Mesenchymal stem cell (in vitro differentiated cells and primary cell): ENCODE data around the gene TRPM7.

Source experiments
- DNase-seq: peaks from one replicate; pipeline ENCODE4 v3.0.0-alpha.2; 2013
- H2AFZ ChIP-seq: one replicate; pipeline ENCODE4 v1.6.1; 2013; ENCODE audit warnings: low read depth, mild to moderate bottlenecking, control low read depth, inconsistent platforms, low read length, moderate library complexity
- H2AK5ac ChIP-seq: 2 replicates; pipeline ENCODE4 v1.6.1; 2013; ENCODE audit warnings: low read length, moderate library complexity, mild to moderate bottlenecking, inconsistent platforms; ENCODE audit not compliant: severe bottlenecking
- H2BK120ac ChIP-seq: one replicate; pipeline ENCODE4 v1.6.1; 2013; ENCODE audit warnings: low read depth, mild to moderate bottlenecking, inconsistent platforms, low read length, moderate library complexity
- H2BK12ac ChIP-seq, 2 experiments: one replicate each; pipeline ENCODE4 v1.6.1; 2013; ENCODE audit warnings: inconsistent platforms in 2 of 2, low read length in 2 of 2, mild to moderate bottlenecking in 2 of 2, moderate library complexity in 2 of 2, control low read depth in 1 of 2
- H2BK15ac ChIP-seq: one replicate; pipeline ENCODE4 v1.6.1; 2013; ENCODE audit warnings: mild to moderate bottlenecking, low read depth, inconsistent platforms; ENCODE audit not compliant: poor library complexity, severe bottlenecking
- H2BK5ac ChIP-seq: 2 replicates; pipeline ENCODE4 v1.6.1; 2013; ENCODE audit warnings: low read depth, mild to moderate bottlenecking, low read length, control low read depth, inconsistent platforms; ENCODE audit not compliant: poor library complexity, severe bottlenecking
- H3K14ac ChIP-seq, 2 experiments: one replicate each; pipeline ENCODE4 v1.6.1; 2013; ENCODE audit warnings: inconsistent platforms in 2 of 2, low read length in 2 of 2, control low read depth in 1 of 2, mild to moderate bottlenecking in 1 of 2, moderate library complexity in 1 of 2
- H3K18ac ChIP-seq, 2 experiments: one replicate each; pipeline ENCODE4 v1.6.1; 2013; ENCODE audit warnings: inconsistent platforms in 2 of 2, low read length in 2 of 2, control low read depth in 1 of 2, low read depth in 1 of 2, mild to moderate bottlenecking in 1 of 2
- H3K23ac ChIP-seq, 2 experiments: one replicate each; pipeline ENCODE4 v1.6.1; 2013; ENCODE audit warnings: inconsistent platforms in 2 of 2, low read length in 2 of 2, mild to moderate bottlenecking in 2 of 2, moderate library complexity in 2 of 2, control low read depth in 1 of 2
- H3K27ac ChIP-seq: 2 replicates; pipeline ENCODE4 v1.5.1; 2013; ENCODE audit warnings: mild to moderate bottlenecking, moderate library complexity, low read length, control low read depth, inconsistent platforms; ENCODE audit not compliant: poor library complexity, severe bottlenecking
- H3K27me3 ChIP-seq, 2 experiments: 2 replicates each; pipeline versions ENCODE4 v1.6.1 to v1.7.0; 2013; ENCODE audit warnings: low read length in 2 of 2, mild to moderate bottlenecking in 2 of 2, moderate library complexity in 2 of 2, control low read depth in 1 of 2, inconsistent platforms in 1 of 2; ENCODE audit not compliant: control insufficient read depth in 1 of 2, insufficient read depth in 1 of 2
- H3K36me3 ChIP-seq, 2 experiments: 2 replicates each; pipeline versions ENCODE4 v1.6.1 to v1.7.0; 2013; ENCODE audit warnings: low read length in 2 of 2, control low read depth in 1 of 2, inconsistent platforms in 1 of 2, low read depth in 1 of 2, mild to moderate bottlenecking in 1 of 2; ENCODE audit not compliant: insufficient read depth in 2 of 2, control insufficient read depth in 1 of 2
- H3K4ac ChIP-seq, 2 experiments: one replicate each; pipeline ENCODE4 v1.6.1; 2013; ENCODE audit warnings: inconsistent platforms in 2 of 2, low read length in 2 of 2, mild to moderate bottlenecking in 2 of 2, moderate library complexity in 2 of 2, control low read depth in 1 of 2, low read depth in 1 of 2
- H3K4me1 ChIP-seq: 2 replicates; pipeline ENCODE4 v1.6.1; 2013; ENCODE audit warnings: low read depth, low read length, control low read depth; ENCODE audit not compliant: control insufficient read depth, insufficient read depth
- H3K4me2 ChIP-seq: 2 replicates; pipeline ENCODE4 v1.6.1; 2013; ENCODE audit warnings: low read length, mild to moderate bottlenecking, inconsistent platforms; ENCODE audit not compliant: poor library complexity, severe bottlenecking
- H3K4me3 ChIP-seq, 2 experiments: 2 replicates each; pipeline versions ENCODE4 v1.5.1 to v1.7.0; 2013; ENCODE audit warnings: low read length in 2 of 2, mild to moderate bottlenecking in 2 of 2, control low read depth in 1 of 2, low read depth in 1 of 2; ENCODE audit not compliant: insufficient read depth in 1 of 2
- H3K79me1 ChIP-seq: replicated peaks from 2 replicates; pipeline ENCODE4 v1.6.1; 2013; ENCODE audit warnings: mild to moderate bottlenecking, control low read depth, low read length, inconsistent platforms; ENCODE audit not compliant: poor library complexity, severe bottlenecking
- H3K9ac ChIP-seq: 2 replicates; pipeline ENCODE4 v1.7.0; 2013; ENCODE audit warnings: mild to moderate bottlenecking, low read length, moderate library complexity
- H3K9me3 ChIP-seq: 2 replicates; pipeline ENCODE4 v1.7.0; 2013; ENCODE audit warnings: mild to moderate bottlenecking, low read length; ENCODE audit not compliant: control insufficient read depth
- H4K8ac ChIP-seq: one replicate; pipeline ENCODE4 v1.6.1; 2013; ENCODE audit warnings: inconsistent platforms, mild to moderate bottlenecking, low read length, moderate library complexity
- H4K91ac ChIP-seq: one replicate; pipeline ENCODE4 v1.6.1; 2013; ENCODE audit warnings: mild to moderate bottlenecking, low read length, inconsistent platforms
- WGBS: methylation state at CpG from one replicate; pipeline ENCODE4 v1.1.7; 2013; ENCODE audit warnings: mixed read lengths; 5-methylcytosine and 5-hydroxymethylcytosine counted together

TRPM7 gene

GRCh38 chr15:50676799-50677483 lies 9.7 kb downstream of the TRPM7 start:
- peak overlapping the region; percentile 59 for H3K9ac ChIP-seq

GRCh38 chr15:50675535-50676144 lies 11.0 kb downstream of the TRPM7 start:
- no peak overlapping the region for H3K4me3 ChIP-seq
- peaks cover 0 to 9% of the 10 kb centered on the region in 2 experiments for H3K36me3 ChIP-seq
- H4K8ac ChIP-seq: no peak overlapping the region
- H2BK120ac ChIP-seq: no peak overlapping the region
- H3K4me1 ChIP-seq: peaks cover 4% of the 10 kb centered on the region
- DNase-seq: peak; percentile 55
- no peak overlapping the region for H3K14ac ChIP-seq
- H3K27ac ChIP-seq: no peak overlapping the region
- no peak overlapping the region for H4K91ac ChIP-seq
- H3K9ac ChIP-seq: peak overlapping the region; percentile 14
- H2AFZ ChIP-seq: no peak overlapping the region
- H3K4ac ChIP-seq: no peak overlapping the region
- H2BK15ac ChIP-seq: no peak overlapping the region
- H2BK12ac ChIP-seq: no peak overlapping the region
- H3K9me3 ChIP-seq: no peaks in the 10 kb centered on the region
- no peak overlapping the region for H3K23ac ChIP-seq
- H3K4me2 ChIP-seq: no peak overlapping the region
- no peak overlapping the region for H3K18ac ChIP-seq
- no peak overlapping the region for H2BK5ac ChIP-seq
- H3K27me3 ChIP-seq: no peaks in the 10 kb centered on the region
- H2AK5ac ChIP-seq: no peak overlapping the region
- H3K79me1 ChIP-seq: peaks cover 7% of the 10 kb centered on the region

More at GRCh38 chr15:50676799-50677483, 9.7 kb downstream of the TRPM7 start:
- Histone ChIP-seq H4K8ac (no peak overlapping the region), H3K4me1 (peaks cover 4% of the 10 kb centered on the region), H3K36me3 (peaks cover 0 to 6% of the 10 kb centered on the region in 2 experiments), H3K4me2 (peak overlapping the region; percentile 14), H3K14ac (no peak overlapping the region), H2AK5ac (no peak overlapping the region), H3K4me3 (no peak overlapping the region), H2BK5ac (peak overlapping the region; percentile 82), H3K4ac (no peak overlapping the region), H2AFZ (no peak overlapping the region), H3K23ac (no peak overlapping the region), H2BK120ac (no peak overlapping the region), H3K79me1 (peaks cover 2% of the 10 kb centered on the region), H2BK12ac (no peak overlapping the region), H3K18ac (no peak overlapping the region), H2BK15ac (no peak overlapping the region), H3K27me3 (no peaks in the 10 kb centered on the region), H3K9me3 (no peaks in the 10 kb centered on the region), H4K91ac (no peak overlapping the region), H3K27ac (peak overlapping the region; percentile 63)
- peak; percentile 63 for DNase-seq
- 82% methylated on average over 6 of the region's 6 CpGs for WGBS

GRCh38 chr15:50670115-50670514 lies 16.5 kb downstream of the TRPM7 start:
- Histone ChIP-seq H4K91ac (no peak overlapping the region), H2BK15ac (no peak overlapping the region), H3K4me3 (no peak overlapping the region), H3K23ac (no peak overlapping the region), H3K9me3 (no peaks in the 10 kb centered on the region), H3K18ac (no peak overlapping the region), H4K8ac (no peak overlapping the region), H2AFZ (no peak overlapping the region), H3K27ac (no peak overlapping the region), H3K79me1 (peaks cover 16% of the 10 kb centered on the region), H3K4ac (no peak overlapping the region), H2BK12ac (no peak overlapping the region), H3K4me1 (no peaks in the 10 kb centered on the region), H2BK5ac (no peak overlapping the region), H3K4me2 (no peak overlapping the region), H2AK5ac (no peak overlapping the region), H2BK120ac (no peak overlapping the region), H3K27me3 (no peaks in the 10 kb centered on the region), H3K14ac (no peak overlapping the region), H3K36me3 (peaks cover 0 to 25% of the 10 kb centered on the region in 2 experiments), H3K9ac (no peak overlapping the region)
- WGBS: 100% methylated on average over 2 of the region's 2 CpGs
- no peak for DNase-seq

GRCh38 chr15:50669611-50670010 lies 17.0 kb downstream of the TRPM7 start:
- no peaks in the 10 kb centered on the region for H3K27me3 ChIP-seq
- no peaks in the 10 kb centered on the region for H3K4me1 ChIP-seq
- no peak overlapping the region for H2BK15ac ChIP-seq
- H3K4ac ChIP-seq: no peak overlapping the region
- DNase-seq: no peak
- 100% methylated on average over 1 of the region's 1 CpG for WGBS
- H3K9me3 ChIP-seq: no peaks in the 10 kb centered on the region
- H3K4me2 ChIP-seq: no peak overlapping the region
- H3K36me3 ChIP-seq: peaks cover 0 to 31% of the 10 kb centered on the region in 2 experiments
- no peak overlapping the region for H2BK120ac ChIP-seq
- no peak overlapping the region for H3K27ac ChIP-seq
- H3K14ac ChIP-seq: no peak overlapping the region
- no peak overlapping the region for H2AFZ ChIP-seq
- H3K79me1 ChIP-seq: peaks cover 16% of the 10 kb centered on the region
- no peak overlapping the region for H3K9ac ChIP-seq
- no peak overlapping the region for H4K91ac ChIP-seq
- H2BK5ac ChIP-seq: no peak overlapping the region
- no peak overlapping the region for H3K4me3 ChIP-seq
- no peak overlapping the region for H4K8ac ChIP-seq
- H2BK12ac ChIP-seq: no peak overlapping the region
- no peak overlapping the region for H3K23ac ChIP-seq
- no peak overlapping the region for H2AK5ac ChIP-seq
- no peak overlapping the region for H3K18ac ChIP-seq
